GM12878 (cell line): ENCODE data around the gene AP4E1. TPM values are rescaled to one million over a fixed set of nuclear protein-coding genes. Genes with fewer than 3 reads are reported as not detected.

Experiments
- EED ChIP-seq: sonication (generic); IDR thresholded peaks from 2 replicates; pipeline ENCODE4 v1.6.1; 2016; ENCODE audit warnings: antibody characterized with exemption, low read depth
- EGR1 ChIP-seq, 2 experiments: IDR thresholded peaks; 1 replicate in 1 of 2; 2 replicates in 1 of 2; pipeline ENCODE4 v1.6.1; 2011 to 2012; ENCODE audit warnings: low read depth in 2 of 2, low read length in 2 of 2, borderline replicate concordance in 1 of 2, mild to moderate bottlenecking in 1 of 2, moderate library complexity in 1 of 2
- PAX8 ChIP-seq: fragments of 450-650 bp; IDR thresholded peaks from 2 replicates; pipeline ENCODE4 v1.6.1; 2017; ENCODE audit warnings: mild to moderate bottlenecking, moderate library complexity
- RCOR1 ChIP-seq: conservative IDR thresholded peaks from 2 replicates; pipeline ENCODE4 v1.6.1; 2012; ENCODE audit warnings: low read depth, low read length, improper control_type of control experiment
- RELA ChIP-seq: fragments of 450-650 bp; IDR thresholded peaks from 2 replicates; pipeline ENCODE4 v1.8.0; 2014; ENCODE audit warnings: borderline replicate concordance; ENCODE audit not compliant: partially characterized antibody
- SRF ChIP-seq, 2 experiments: IDR thresholded peaks; 2 replicates each; pipeline ENCODE4 v1.6.1; 2011; ENCODE audit warnings: low read depth in 2 of 2, low read length in 2 of 2, mild to moderate bottlenecking in 1 of 2, moderate library complexity in 1 of 2
- polyA plus RNA-seq, 11 experiments: library from polyadenylated mRNA; depleted of rRNA in 4 of 11; unstranded in 6 of 11; stranded (reverse) in 5 of 11; fragments of >200 nt; fragmentation: Nextera tagmentation in 4 of 11; fragmentation: Illumina TruSeq in 1 of 11; extraction: Ambion mirVana in 4 of 11; extraction: Trizol in 1 of 11; gene quantifications; 1 replicate in 1 of 11; 2 replicates in 10 of 11; pipeline versions ENCODE4 v1.2.1 to v1.2.3, GENCODE V29; 2011 to 2016; ENCODE audit warnings: inconsistent platforms in 2 of 11, missing spikeins in 2 of 11, low read depth in 1 of 11
- total RNA-seq, 4 experiments: library from RNA; depleted of rRNA in 3 of 4; stranded (reverse); fragments of >200 nt in 3 of 4; fragmentation: Illumina TruSeq in 1 of 4; extraction: Trizol in 1 of 4; gene quantifications; 2 replicates each; pipeline versions ENCODE4 v1.2.1 to v1.2.3, GENCODE V29; 2013 to 2021
- TF ChIP-seq, protein P1 (sequence below): fragments of 450-650 bp; IDR thresholded peaks from 2 replicates; pipeline ENCODE4 v1.6.1; 2018; ENCODE audit warnings: borderline replicate concordance, mild to moderate bottlenecking; ENCODE audit not compliant: partially characterized antibody
- TF ChIP-seq, protein P2 (sequence below): fragments of 450-650 bp; IDR thresholded peaks from 2 replicates; pipeline ENCODE4 v1.6.1; 2017; ENCODE audit warnings: mild to moderate bottlenecking, moderate library complexity
- TF ChIP-seq, protein P3 (sequence below): IDR thresholded peaks from 2 replicates; pipeline ENCODE4 v1.6.1; 2012; ENCODE audit warnings: mild to moderate bottlenecking, low read depth, low read length

The AP4E1 gene
- total and polyA plus RNA-seq, 10 of the 15 experiments (the other 5 are each of a cell fraction or from before 2014, with no cell fraction given) = 1.2 to 11.4 (median 6.7) TPM

DNA sequence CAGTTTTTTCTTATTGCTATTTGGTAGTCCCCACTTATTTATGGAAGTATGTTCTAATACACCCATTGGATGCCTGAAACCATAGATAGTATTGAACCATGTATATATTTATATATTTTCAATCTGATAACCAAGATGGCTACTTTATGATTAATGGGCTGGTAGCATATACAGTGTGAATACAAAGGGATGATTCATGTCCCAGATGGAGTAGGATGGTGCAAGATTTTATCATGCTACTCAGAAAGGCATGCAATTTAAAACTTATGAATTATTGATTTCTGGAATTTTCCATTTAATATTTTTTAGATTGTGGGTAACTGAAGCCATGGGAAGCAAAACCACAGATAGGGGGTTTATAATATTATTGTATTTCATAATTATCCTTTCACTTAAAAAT is 35.2 kb downstream of the AP4E1 start (continued):
- TF ChIP-seq, protein P1, sequence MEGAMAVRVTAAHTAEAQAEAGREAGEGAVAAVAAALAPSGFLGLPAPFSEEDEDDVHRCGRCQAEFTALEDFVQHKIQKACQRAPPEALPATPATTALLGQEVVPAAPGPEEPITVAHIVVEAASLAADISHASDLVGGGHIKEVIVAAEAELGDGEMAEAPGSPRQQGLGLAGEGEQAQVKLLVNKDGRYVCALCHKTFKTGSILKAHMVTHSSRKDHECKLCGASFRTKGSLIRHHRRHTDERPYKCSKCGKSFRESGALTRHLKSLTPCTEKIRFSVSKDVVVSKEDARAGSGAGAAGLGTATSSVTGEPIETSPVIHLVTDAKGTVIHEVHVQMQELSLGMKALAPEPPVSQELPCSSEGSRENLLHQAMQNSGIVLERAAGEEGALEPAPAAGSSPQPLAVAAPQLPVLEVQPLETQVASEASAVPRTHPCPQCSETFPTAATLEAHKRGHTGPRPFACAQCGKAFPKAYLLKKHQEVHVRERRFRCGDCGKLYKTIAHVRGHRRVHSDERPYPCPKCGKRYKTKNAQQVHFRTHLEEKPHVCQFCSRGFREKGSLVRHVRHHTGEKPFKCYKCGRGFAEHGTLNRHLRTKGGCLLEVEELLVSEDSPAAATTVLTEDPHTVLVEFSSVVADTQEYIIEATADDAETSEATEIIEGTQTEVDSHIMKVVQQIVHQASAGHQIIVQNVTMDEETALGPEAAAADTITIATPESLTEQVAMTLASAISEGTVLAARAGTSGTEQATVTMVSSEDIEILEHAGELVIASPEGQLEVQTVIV = no peak
- no peak for TF ChIP-seq EED
- TF ChIP-seq RCOR1 = no peak
- TF ChIP-seq, protein P2, sequence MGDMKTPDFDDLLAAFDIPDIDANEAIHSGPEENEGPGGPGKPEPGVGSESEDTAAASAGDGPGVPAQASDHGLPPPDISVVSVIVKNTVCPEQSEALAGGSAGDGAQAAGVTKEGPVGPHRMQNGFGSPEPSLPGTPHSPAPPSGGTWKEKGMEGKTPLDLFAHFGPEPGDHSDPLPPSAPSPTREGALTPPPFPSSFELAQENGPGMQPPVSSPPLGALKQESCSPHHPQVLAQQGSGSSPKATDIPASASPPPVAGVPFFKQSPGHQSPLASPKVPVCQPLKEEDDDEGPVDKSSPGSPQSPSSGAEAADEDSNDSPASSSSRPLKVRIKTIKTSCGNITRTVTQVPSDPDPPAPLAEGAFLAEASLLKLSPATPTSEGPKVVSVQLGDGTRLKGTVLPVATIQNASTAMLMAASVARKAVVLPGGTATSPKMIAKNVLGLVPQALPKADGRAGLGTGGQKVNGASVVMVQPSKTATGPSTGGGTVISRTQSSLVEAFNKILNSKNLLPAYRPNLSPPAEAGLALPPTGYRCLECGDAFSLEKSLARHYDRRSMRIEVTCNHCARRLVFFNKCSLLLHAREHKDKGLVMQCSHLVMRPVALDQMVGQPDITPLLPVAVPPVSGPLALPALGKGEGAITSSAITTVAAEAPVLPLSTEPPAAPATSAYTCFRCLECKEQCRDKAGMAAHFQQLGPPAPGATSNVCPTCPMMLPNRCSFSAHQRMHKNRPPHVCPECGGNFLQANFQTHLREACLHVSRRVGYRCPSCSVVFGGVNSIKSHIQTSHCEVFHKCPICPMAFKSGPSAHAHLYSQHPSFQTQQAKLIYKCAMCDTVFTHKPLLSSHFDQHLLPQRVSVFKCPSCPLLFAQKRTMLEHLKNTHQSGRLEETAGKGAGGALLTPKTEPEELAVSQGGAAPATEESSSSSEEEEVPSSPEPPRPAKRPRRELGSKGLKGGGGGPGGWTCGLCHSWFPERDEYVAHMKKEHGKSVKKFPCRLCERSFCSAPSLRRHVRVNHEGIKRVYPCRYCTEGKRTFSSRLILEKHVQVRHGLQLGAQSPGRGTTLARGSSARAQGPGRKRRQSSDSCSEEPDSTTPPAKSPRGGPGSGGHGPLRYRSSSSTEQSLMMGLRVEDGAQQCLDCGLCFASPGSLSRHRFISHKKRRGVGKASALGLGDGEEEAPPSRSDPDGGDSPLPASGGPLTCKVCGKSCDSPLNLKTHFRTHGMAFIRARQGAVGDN = no peak
- TF ChIP-seq SRF (IDR thresholded peaks at IDR 0.05; ENCODE audit: low read depth in 2 of 2, low read length in 2 of 2) = no peak
- TF ChIP-seq, protein P3, sequence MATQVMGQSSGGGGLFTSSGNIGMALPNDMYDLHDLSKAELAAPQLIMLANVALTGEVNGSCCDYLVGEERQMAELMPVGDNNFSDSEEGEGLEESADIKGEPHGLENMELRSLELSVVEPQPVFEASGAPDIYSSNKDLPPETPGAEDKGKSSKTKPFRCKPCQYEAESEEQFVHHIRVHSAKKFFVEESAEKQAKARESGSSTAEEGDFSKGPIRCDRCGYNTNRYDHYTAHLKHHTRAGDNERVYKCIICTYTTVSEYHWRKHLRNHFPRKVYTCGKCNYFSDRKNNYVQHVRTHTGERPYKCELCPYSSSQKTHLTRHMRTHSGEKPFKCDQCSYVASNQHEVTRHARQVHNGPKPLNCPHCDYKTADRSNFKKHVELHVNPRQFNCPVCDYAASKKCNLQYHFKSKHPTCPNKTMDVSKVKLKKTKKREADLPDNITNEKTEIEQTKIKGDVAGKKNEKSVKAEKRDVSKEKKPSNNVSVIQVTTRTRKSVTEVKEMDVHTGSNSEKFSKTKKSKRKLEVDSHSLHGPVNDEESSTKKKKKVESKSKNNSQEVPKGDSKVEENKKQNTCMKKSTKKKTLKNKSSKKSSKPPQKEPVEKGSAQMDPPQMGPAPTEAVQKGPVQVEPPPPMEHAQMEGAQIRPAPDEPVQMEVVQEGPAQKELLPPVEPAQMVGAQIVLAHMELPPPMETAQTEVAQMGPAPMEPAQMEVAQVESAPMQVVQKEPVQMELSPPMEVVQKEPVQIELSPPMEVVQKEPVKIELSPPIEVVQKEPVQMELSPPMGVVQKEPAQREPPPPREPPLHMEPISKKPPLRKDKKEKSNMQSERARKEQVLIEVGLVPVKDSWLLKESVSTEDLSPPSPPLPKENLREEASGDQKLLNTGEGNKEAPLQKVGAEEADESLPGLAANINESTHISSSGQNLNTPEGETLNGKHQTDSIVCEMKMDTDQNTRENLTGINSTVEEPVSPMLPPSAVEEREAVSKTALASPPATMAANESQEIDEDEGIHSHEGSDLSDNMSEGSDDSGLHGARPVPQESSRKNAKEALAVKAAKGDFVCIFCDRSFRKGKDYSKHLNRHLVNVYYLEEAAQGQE = no peak
- no peak for TF ChIP-seq PAX8
- TF ChIP-seq RELA = no peak
- no peak for TF ChIP-seq EGR1 (IDR thresholded peaks at IDR 0.05; ENCODE audit: borderline replicate concordance in 1 of 2, low read depth in 2 of 2, low read length in 2 of 2)
